Trophoblast cell (in vitro differentiated cells and primary cell): ENCODE measurements around the gene UBQLN3.

Experiments
- DNase-seq, 2 donors: peaks; one replicate each; pipeline ENCODE4 v3.0.0-alpha.2; 2016
- H2AFZ ChIP-seq: 2 replicates; pipeline ENCODE4 v1.6.1; 2013; ENCODE audit warnings: low read length, moderate library complexity, mild to moderate bottlenecking; ENCODE audit not compliant: insufficient read depth, poor library complexity
- H2AK5ac ChIP-seq: 2 replicates; pipeline ENCODE4 v1.6.1; 2013; ENCODE audit warnings: mild to moderate bottlenecking, low read length
- H2BK120ac ChIP-seq: 2 replicates; pipeline ENCODE4 v1.6.1; 2013; ENCODE audit warnings: low read length, mild to moderate bottlenecking, moderate library complexity; ENCODE audit not compliant: insufficient read depth, poor library complexity
- H2BK12ac ChIP-seq: 2 replicates; pipeline ENCODE4 v1.6.1; 2013; ENCODE audit warnings: mild to moderate bottlenecking, low read length, moderate library complexity
- H2BK5ac ChIP-seq: 2 replicates; pipeline ENCODE4 v1.6.1; 2013; ENCODE audit warnings: low read length, low read depth, moderate library complexity, mild to moderate bottlenecking; ENCODE audit not compliant: poor library complexity
- H3K14ac ChIP-seq: 2 replicates; pipeline ENCODE4 v1.6.1; 2013; ENCODE audit warnings: mild to moderate bottlenecking, low read length
- H3K18ac ChIP-seq: 2 replicates; pipeline ENCODE4 v1.6.1; 2013; ENCODE audit warnings: mild to moderate bottlenecking, low read length
- H3K23ac ChIP-seq: 2 replicates; pipeline ENCODE4 v1.6.1; 2013; ENCODE audit warnings: low read length
- H3K27ac ChIP-seq: 2 replicates; pipeline ENCODE4 v1.5.1; 2013; ENCODE audit warnings: low read depth, mild to moderate bottlenecking, inconsistent platforms, low read length, moderate library complexity
- H3K27me3 ChIP-seq: 2 replicates; pipeline ENCODE4 v1.6.1; 2013; ENCODE audit warnings: inconsistent platforms, mild to moderate bottlenecking, low read length, moderate library complexity; ENCODE audit not compliant: insufficient read depth
- H3K36me3 ChIP-seq, 2 experiments: 1 replicate in 1 of 2; 2 replicates in 1 of 2; pipeline ENCODE4 v1.6.1; 2013; ENCODE audit warnings: low read length in 2 of 2, mild to moderate bottlenecking in 2 of 2, moderate library complexity in 1 of 2; ENCODE audit not compliant: insufficient read depth in 2 of 2, control insufficient read depth in 1 of 2
- H3K4ac ChIP-seq: 2 replicates; pipeline ENCODE4 v1.6.1; 2013; ENCODE audit warnings: low read depth, mild to moderate bottlenecking, low read length, moderate library complexity
- H3K4me1 ChIP-seq, 2 experiments: 1 replicate in 1 of 2; 2 replicates in 1 of 2; pipeline ENCODE4 v1.6.1; 2013; ENCODE audit warnings: low read length in 2 of 2, mild to moderate bottlenecking in 2 of 2, moderate library complexity in 1 of 2; ENCODE audit not compliant: insufficient read depth in 2 of 2, control insufficient read depth in 1 of 2
- H3K4me2 ChIP-seq: 2 replicates; pipeline ENCODE4 v1.6.1; 2013; ENCODE audit warnings: inconsistent platforms, mild to moderate bottlenecking, low read length, moderate library complexity
- H3K4me3 ChIP-seq: 2 replicates; pipeline ENCODE4 v1.5.1; 2013; ENCODE audit warnings: mild to moderate bottlenecking, low read depth, low read length, inconsistent platforms
- H3K79me1 ChIP-seq: one replicate; pipeline ENCODE4 v1.6.1; 2013; ENCODE audit warnings: low read length
- H3K79me2 ChIP-seq: 2 replicates; pipeline ENCODE4 v1.6.1; 2013; ENCODE audit warnings: low read length, mild to moderate bottlenecking; ENCODE audit not compliant: control insufficient read depth, insufficient read depth, poor library complexity
- H3K9ac ChIP-seq: 2 replicates; pipeline ENCODE4 v1.6.1; 2013; ENCODE audit warnings: mild to moderate bottlenecking, low read length
- H3K9me3 ChIP-seq: 2 replicates; pipeline ENCODE4 v1.6.1; 2013; ENCODE audit warnings: low read depth, mild to moderate bottlenecking, control low read depth, inconsistent platforms, low read length; ENCODE audit not compliant: insufficient read depth
- H4K12ac ChIP-seq: 2 replicates; pipeline ENCODE4 v1.6.1; 2013; ENCODE audit warnings: low read depth, mild to moderate bottlenecking, low read length, moderate library complexity
- H4K8ac ChIP-seq: 2 replicates; pipeline ENCODE4 v1.6.1; 2013; ENCODE audit warnings: low read depth, mild to moderate bottlenecking, low read length, moderate library complexity
- H4K91ac ChIP-seq: one replicate; pipeline ENCODE4 v1.6.1; 2013; ENCODE audit warnings: low read depth, mild to moderate bottlenecking, low read length, moderate library complexity
- WGBS: extraction: QIAGEN DNeasy Blood & Tissue Kit; methylation state at CpG from one replicate; pipeline ENCODE4 v1.1.7; 2013; ENCODE audit warnings: missing lambda C conversion rate; ENCODE audit not compliant: insufficient read length, insufficient coverage; ENCODE audit errors: extremely low coverage; 5-methylcytosine and 5-hydroxymethylcytosine counted together

Gene UBQLN3

GRCh38 chr11:5488385-5488784 is 21.4 kb downstream of the UBQLN3 start, which contains the start of gene OR52D1:
TSS of gene OR52D1 (plus strand) at chr11:5488685. CDS start at chr11:5488707, 22 bp downstream.
- Histone ChIP-seq H3K23ac (no peak within 1 kb of the TSS), H3K79me1 (no peaks in the 10 kb centered on the region), H4K8ac (no peak within 1 kb of the TSS), H3K4me3 (no peak within 1 kb of the TSS), H3K9me3 (no peaks in the 10 kb centered on the region), H3K79me2 (no peaks in the 10 kb centered on the region), H3K14ac (no peak within 1 kb of the TSS), H3K27ac (no peak within 1 kb of the TSS), H2BK120ac (no peak within 1 kb of the TSS), H2AFZ (no peak within 1 kb of the TSS), H4K91ac (no peak within 1 kb of the TSS), H3K4me2 (no peak within 1 kb of the TSS), H2AK5ac (no peak within 1 kb of the TSS), H3K18ac (no peak within 1 kb of the TSS), H3K27me3 (no peaks in the 10 kb centered on the region), H3K4ac (no peak within 1 kb of the TSS), H3K4me1 (no peaks in the 10 kb centered on the region), H2BK5ac (no peak within 1 kb of the TSS), H2BK12ac (no peak within 1 kb of the TSS), H3K36me3 (no peaks in the 10 kb centered on the region), H3K9ac (no peak within 1 kb of the TSS), H4K12ac (no peak within 1 kb of the TSS)
- DNase-seq, result no peak

GRCh38 chr11:5486421-5486820 is 23.3 kb downstream of the UBQLN3 start:
- H3K4me1 ChIP-seq, result no peaks in the 10 kb centered on the region
- H3K79me1 ChIP-seq, result no peaks in the 10 kb centered on the region
- no peak overlapping the region for H4K91ac ChIP-seq
- H3K4me3 ChIP-seq, result no peak overlapping the region
- H4K8ac ChIP-seq, result no peak overlapping the region
- no peak overlapping the region for H2BK5ac ChIP-seq
- H2BK12ac ChIP-seq, result no peak overlapping the region
- no peak for DNase-seq
- no peaks in the 10 kb centered on the region for H3K36me3 ChIP-seq
- no peak overlapping the region for H2BK120ac ChIP-seq
- H3K9ac ChIP-seq, result no peak overlapping the region
- H3K27me3 ChIP-seq, result no peaks in the 10 kb centered on the region
- no CpG with 5 or more reads among the region's 3 CpGs for WGBS
- H2AK5ac ChIP-seq, result no peak overlapping the region
- H3K14ac ChIP-seq, result no peak overlapping the region
- no peak overlapping the region for H2AFZ ChIP-seq
- H3K4ac ChIP-seq, result no peak overlapping the region
- no peaks in the 10 kb centered on the region for H3K79me2 ChIP-seq
- no peaks in the 10 kb centered on the region for H3K9me3 ChIP-seq
- no peak overlapping the region for H3K27ac ChIP-seq
- no peak overlapping the region for H3K18ac ChIP-seq
- H3K4me2 ChIP-seq, result no peak overlapping the region
- H4K12ac ChIP-seq, result no peak overlapping the region
- H3K23ac ChIP-seq, result no peak overlapping the region

GRCh38 chr11:5486003-5486402 is 23.8 kb downstream of the UBQLN3 start:
- no peak overlapping the region for H2BK120ac ChIP-seq
- H3K9ac ChIP-seq, result no peak overlapping the region
- no peak overlapping the region for H2BK12ac ChIP-seq
- H4K12ac ChIP-seq, result no peak overlapping the region
- no peaks in the 10 kb centered on the region for H3K36me3 ChIP-seq
- H3K27me3 ChIP-seq, result no peaks in the 10 kb centered on the region
- H3K4me2 ChIP-seq, result no peak overlapping the region
- WGBS, result no CpG with 5 or more reads among the region's 3 CpGs
- no peak overlapping the region for H3K23ac ChIP-seq
- no peak overlapping the region for H4K8ac ChIP-seq
- no peak overlapping the region for H2AFZ ChIP-seq
- H3K18ac ChIP-seq, result no peak overlapping the region
- H2AK5ac ChIP-seq, result no peak overlapping the region
- H3K4me1 ChIP-seq, result no peaks in the 10 kb centered on the region
- H3K79me2 ChIP-seq, result no peaks in the 10 kb centered on the region
- no peak overlapping the region for H3K27ac ChIP-seq
- no peak for DNase-seq
- no peaks in the 10 kb centered on the region for H3K79me1 ChIP-seq
- no peak overlapping the region for H4K91ac ChIP-seq
- H3K14ac ChIP-seq, result no peak overlapping the region
- H3K9me3 ChIP-seq, result no peaks in the 10 kb centered on the region
- H2BK5ac ChIP-seq, result no peak overlapping the region
- no peak overlapping the region for H3K4ac ChIP-seq
- H3K4me3 ChIP-seq, result no peak overlapping the region

- Histone ChIP-seq H3K4ac (no peak overlapping the region), H2BK120ac (no peak overlapping the region), H2AFZ (no peak overlapping the region), H3K27me3 (no peaks in the 10 kb centered on the region), H3K9ac (no peak overlapping the region), H3K9me3 (no peaks in the 10 kb centered on the region), H2BK5ac (no peak overlapping the region), H3K4me3 (no peak overlapping the region), H3K14ac (no peak overlapping the region), H3K4me1 (no peaks in the 10 kb centered on the region), H4K8ac (no peak overlapping the region), H3K23ac (no peak overlapping the region), H3K79me1 (no peaks in the 10 kb centered on the region), H3K18ac (no peak overlapping the region), H2BK12ac (no peak overlapping the region), H3K27ac (no peak overlapping the region), H4K91ac (no peak overlapping the region), H4K12ac (no peak overlapping the region), H3K79me2 (no peaks in the 10 kb centered on the region), H3K4me2 (no peak overlapping the region), H3K36me3 (no peaks in the 10 kb centered on the region), H2AK5ac (no peak overlapping the region)
- whole genome bisulfite sequencing, result no CpG with 5 or more reads among the region's 2 CpGs
- peak; percentile 31 to 75 for DNase-seq
Observed at GRCh38 chr11:5476186-5476819, 33.5 kb downstream of the UBQLN3 start.
